Fibroblast of lung (primary cell): Measurements from ENCODE around the gene CORO2B.

Experiments
- EZH2 ChIP-seq: IDR thresholded peaks from 2 replicates; pipeline ENCODE4 v1.5.1; 2012; ENCODE audit warnings: low read length, control low read depth, mild to moderate bottlenecking; ENCODE audit errors: missing control alignments
- TF ChIP-seq, protein P1 (sequence below), 2 donors: IDR thresholded peaks in 1 of 2; conservative IDR thresholded peaks in 1 of 2; 1 replicate in 1 of 2; 2 replicates in 1 of 2; pipeline ENCODE4 v1.5.1; 2011 to 2012; ENCODE audit warnings: low read length in 2 of 2, control low read depth in 1 of 2, inconsistent platforms in 1 of 2, low read depth in 1 of 2, mild to moderate bottlenecking in 1 of 2

DNA sequence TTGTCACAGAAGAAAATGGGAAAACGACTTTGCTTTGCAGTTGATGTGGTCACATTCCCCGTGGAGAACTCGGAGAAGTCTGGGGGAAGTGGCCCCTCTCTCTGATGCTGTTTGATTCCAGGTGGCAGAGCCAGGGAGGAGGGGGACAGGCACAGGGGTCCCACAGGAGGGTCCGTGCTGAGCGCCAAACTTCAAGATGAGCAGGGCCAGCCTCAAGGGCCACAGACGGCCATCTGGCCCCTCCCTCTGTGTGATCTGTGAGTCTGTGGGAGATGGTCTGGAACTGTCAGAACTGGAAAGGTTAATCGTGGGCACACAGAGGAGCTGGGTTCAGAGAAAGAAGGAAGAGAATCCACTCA lies 23.1 kb upstream of the CORO2B start:
- TF ChIP-seq, protein P1, sequence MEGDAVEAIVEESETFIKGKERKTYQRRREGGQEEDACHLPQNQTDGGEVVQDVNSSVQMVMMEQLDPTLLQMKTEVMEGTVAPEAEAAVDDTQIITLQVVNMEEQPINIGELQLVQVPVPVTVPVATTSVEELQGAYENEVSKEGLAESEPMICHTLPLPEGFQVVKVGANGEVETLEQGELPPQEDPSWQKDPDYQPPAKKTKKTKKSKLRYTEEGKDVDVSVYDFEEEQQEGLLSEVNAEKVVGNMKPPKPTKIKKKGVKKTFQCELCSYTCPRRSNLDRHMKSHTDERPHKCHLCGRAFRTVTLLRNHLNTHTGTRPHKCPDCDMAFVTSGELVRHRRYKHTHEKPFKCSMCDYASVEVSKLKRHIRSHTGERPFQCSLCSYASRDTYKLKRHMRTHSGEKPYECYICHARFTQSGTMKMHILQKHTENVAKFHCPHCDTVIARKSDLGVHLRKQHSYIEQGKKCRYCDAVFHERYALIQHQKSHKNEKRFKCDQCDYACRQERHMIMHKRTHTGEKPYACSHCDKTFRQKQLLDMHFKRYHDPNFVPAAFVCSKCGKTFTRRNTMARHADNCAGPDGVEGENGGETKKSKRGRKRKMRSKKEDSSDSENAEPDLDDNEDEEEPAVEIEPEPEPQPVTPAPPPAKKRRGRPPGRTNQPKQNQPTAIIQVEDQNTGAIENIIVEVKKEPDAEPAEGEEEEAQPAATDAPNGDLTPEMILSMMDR (conservative IDR thresholded peaks at IDR 0.05 in 1 of 2, IDR thresholded peaks at IDR 0.05 in 1 of 2; ENCODE audit: low read depth in 1 of 2, low read length in 2 of 2): no peak
- no peak for TF ChIP-seq EZH2
